AML-193 (cell line): ENCODE measurements around the gene NEU4.

Experiments used
- DNase-seq, 2 experiments: peaks; one replicate each; lab custom pipeline; 2025; lab: John Stamatoyannopoulos, UW

NEU4 gene

DNA sequence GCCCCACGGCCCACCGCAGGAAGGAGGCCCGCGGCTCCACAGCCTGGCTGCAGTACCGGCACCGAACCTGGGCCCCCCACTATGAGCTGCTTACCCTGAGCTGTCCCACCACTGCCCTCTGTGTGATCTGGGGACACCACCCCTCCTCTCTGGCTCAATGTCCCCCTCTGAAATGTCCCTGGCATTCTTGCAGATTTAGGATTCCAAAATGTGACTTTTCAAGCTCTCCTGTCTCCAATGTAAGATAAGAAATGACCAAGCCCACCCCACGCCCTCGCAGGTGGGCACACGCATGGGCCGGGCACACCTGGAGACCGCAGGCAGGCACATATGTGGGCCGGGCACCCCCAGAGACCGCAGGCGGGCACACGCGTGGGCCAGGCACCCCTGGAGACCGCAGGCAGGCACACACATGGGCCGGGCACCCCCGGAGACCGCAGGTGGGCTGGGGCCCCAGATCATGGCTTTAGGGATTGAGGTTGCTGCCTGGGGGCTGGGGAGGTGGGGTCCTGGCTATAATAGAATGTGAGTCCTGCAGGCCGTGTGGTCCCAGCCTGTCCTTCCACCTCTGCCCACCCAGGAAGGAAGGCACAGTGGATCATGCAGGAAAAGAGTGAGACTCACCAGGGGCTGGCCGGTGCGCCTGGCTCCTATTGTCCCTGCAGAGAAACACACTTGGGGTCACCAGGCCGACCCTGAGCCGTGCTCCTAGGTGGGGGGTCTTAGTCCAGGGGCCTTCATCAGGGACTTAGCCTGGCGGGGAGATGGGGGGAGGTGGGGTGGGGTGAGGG is 42.5 kb downstream of the NEU4 start:
- no peak for DNase-seq

DNA sequence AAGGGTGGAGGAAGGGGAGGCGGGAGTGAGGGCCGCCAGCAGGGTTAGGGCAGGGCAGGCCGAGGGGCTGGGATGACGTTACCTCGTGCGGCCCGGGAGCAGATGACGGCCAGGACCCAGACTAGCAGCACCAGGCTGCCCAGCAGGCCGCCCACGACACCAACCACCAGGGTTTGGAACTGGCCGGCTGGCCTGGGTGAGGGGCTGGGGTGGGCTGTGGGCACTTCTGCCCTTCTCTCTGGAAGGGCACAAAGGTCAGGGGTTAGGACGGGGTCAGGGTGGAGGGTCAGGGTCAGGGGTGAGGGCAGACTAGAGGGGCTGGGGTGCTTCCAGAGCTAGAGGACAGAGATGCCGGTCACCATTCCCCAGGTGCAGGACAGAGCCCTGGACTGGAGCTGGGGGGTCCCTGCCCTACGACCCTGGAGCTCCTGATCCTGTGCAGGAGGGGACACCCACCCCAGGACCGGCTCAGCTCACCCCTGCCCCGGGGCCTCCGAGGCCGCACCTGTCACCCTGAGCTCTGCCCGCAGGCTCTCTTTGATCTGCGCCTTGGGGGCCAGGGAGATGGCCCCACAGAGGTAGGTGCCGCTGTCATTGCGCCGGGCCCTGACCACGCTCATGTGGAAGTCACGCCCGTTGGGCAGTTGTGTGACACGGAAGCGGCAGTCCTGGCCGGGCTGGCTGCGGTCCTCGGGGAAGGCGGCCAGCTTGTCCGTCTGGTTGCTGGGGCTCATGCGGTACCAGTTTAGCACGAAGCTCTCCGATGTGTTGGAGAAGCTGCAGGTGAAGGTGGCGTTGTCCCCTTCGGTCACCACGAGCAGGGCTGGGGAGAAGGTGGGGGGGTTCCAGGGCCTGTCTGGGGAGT is 43.4 kb downstream of the NEU4 start:
- DNase-seq, result no peak

DNA sequence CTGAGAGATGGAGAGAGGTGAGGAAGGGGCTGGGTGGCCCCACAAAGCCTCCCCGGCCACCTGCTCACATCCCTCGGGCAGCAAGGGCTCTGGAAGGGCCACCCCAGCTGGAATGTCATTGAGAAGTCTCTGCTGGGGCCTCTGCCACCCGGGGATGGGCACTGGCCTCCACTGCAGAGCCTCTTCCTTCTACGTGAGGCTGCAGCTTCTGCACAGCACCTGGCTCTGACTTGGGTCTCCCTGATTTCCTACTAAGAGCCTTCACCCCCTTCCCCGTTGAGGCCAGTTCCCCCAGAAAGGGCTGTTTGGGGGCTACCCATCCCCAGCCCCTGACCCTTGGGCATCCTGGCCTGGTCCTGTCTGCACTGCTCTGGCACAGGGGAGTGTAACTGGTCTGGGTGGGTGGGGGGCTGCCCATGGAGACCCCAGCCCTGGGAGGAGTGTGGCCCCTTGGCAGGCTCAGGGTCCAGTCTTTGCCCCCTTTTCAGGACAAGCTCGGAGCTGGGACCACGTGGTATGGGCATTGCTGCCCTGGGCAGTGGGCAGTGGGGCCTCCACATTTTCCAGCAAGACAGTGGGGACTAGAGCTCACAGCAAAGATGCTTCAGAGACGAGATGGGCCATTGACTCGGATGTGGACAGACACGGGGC is 44.1 kb downstream of the NEU4 start:
- no peak for DNase-seq

DNA sequence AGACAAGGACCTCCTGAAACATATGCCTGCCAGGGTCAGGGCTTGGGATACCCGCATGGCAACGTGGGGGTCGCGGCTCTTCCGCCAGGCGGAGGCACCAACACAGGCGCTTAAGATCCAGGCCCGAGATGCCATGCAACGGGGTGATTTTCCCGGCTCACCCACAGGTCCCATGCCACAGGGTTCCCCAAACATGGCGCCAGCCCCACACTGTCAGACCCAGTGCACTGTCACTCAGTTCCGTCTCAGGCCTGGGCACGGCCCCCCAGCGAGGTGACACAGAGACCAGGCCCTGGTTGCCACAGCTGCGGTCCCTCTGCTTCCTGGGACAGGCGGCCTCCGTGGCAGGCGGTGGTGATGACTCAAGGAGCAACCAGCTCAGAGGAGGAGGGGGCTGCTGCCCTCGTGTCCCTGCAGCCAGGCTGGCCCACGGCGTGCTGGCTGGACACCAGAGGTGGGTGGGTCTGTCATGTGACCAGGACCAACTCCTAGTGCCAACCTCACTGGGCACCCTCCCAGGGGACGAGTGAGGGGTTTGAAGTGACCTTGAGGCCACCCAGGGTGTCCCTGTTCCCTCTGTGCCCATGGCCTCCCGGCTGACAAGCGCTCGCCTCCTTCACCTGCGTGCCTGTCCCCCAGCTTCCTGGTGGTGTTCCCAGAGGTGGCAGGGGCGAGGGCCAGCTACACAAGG is 44.8 kb downstream of the NEU4 start:
- DNase-seq, result no peak

- no peak for DNase-seq
Observed at GRCh38 chr2:241854342-241855244, 45.6 kb downstream of the NEU4 start.

DNA sequence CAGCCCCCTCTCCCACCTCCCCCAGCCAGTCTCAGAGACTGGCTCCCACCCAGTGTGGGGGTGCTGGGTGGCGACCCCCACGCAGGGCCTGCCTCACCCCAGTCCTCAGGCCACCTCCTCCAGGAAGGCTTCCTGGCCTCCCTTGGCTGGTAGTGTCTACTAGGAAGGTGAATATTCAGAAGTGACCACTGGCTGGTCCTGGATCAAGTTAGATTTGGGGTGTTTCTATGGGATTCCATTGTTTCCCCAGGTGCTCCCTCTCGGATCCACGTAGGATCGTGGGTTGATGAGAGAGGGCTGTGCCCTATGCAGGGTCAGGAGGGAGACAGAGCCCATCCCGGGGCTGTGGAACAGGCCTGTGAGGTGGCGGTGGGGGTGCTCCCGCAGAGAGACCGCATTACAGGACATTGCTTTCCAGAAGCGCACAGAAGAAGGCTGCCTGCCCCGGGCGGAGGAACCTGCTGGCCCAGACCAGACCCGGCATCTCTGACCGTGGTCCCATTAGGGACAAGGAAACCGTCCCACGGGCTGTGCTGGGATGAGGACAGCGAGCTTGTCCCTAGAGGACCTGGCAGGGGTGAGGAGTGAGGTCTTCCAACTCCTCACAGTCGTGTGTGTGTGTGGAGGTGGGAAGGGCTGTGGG is 46.4 kb downstream of the NEU4 start:
- no peak for DNase-seq

DNA sequence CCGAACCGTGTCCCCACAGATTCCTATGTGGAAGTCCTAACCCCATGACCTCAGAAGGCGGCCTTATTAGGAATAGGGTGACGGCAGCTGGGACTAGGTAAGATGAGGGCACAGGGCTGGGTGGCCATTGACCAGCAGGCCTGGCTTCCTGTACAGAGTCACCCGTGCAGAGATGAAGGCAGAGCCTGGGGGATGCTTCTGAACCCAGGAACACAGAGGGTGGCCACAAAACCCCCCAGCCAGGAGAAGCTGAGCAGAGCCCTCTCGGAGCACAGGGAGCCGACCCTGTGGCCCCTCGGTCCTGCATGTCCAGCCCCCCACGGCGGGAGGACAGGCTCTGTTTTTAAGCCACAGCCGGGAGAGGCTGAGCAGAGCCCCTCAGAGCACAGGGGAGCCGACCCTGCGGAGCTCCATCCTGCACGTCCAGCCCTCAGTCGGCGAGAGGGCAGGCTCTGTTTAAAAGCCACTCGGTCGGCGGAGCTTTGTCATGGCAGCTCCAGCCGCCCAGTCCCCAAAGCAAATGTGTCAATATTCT is 47.0 kb downstream of the NEU4 start:
- DNase-seq, result no peak

DNA sequence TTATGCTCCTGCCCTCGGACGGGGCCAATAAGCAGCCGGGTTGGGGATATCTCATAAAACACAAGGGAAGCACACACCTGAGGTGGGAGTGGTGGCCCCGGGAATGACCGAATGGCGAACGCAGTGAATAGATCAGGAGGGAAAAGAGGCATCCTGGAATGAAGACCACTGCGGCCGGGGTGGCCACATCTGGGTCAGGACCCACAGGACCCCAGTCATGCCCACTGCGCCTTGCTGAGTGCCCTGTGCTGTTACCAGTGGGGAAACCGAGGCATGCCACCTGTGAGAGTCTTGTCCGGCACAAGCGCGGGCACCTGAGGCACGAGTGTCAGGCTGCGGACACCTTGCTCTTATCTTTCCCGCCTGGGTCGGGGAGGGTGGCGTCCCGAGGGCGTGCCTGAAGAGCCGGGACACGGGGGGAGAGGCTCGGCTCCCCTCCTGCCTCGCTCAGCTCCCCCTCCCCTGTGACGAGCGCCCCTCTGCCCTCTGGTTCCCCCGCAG is 48.1 kb downstream of the NEU4 start:
- DNase-seq, result no peak

GRCh38 chr2:241857572-241858121 is 48.7 kb downstream of the NEU4 start:
- DNase-seq, result no peak

- no peak for DNase-seq
Observed at GRCh38 chr2:241858206-241859016, 49.4 kb downstream of the NEU4 start, which contains the start of gene PDCD1. PDCD1 (minus strand) TSS chr2:241858894; CDS start chr2:241858838, 56 bp downstream.

DNA sequence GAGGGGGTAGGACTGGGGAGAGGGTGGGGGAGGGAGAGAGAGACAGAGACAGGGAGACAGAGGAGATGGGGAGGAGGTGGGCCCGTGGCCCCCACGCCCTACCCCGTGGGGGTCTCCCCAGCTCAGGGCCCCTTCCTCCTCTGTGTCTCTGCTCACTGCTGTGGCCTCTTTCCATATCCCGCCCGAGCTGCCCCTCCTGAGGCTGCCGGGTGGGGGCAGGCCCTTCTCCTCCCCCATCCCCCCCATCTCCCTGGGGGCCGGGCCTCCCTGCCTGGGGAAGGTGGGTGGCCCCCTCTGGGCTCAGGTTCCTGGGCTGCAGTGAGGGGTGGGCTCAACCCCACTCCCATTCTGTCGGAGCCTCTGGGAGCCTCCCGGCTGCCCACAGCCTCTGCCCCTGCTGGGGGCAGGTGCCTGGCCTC is 50.0 kb downstream of the NEU4 start:
- no peak for DNase-seq

GRCh38 chr2:241859436-241860183 is 50.6 kb downstream of the NEU4 start:
- DNase-seq, result no peak

DNA sequence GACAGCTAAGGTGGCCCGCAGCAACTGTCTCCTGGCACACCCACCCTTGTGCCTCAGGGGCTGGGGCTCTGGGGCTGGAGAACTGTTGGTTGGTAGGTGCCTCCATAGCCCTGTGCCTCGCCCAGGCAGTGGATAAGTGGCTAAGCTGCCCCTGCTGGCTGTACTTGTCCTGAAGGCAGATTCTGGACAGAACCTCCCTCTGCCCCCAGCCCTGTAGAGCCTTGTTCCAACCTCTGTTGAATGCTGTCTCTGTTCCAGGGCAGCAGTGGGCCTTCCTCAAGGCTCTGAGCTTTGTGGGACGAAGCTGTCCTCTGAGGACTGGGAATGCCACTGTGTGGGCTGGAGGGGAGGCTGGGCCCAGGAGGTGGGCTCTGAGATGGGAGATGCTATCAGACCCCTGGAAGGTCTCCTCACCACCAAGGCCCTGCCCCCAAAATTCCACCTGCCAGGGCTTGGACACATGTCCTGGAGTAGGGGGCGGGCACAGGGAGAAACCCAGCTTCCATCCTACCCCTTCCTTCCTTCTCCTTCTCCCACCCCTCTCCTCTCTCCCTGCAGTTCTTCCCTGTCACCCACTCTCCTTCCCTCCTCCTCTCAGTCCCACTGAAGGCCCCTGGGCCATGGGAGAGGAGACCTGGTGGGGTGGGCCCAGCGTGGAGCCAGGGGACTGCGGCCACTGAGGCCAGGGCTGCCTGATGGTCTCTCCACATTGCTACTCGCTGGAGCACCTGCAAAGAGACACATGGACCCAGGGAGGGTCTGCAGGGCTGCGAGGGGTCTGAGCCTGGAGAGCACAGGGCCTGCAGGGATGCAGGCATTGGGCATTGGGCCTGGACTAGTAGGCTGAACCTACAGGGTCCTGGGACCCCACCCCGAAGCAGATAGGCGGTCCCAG is 51.4 kb downstream of the NEU4 start:
- no peak for DNase-seq

DNA sequence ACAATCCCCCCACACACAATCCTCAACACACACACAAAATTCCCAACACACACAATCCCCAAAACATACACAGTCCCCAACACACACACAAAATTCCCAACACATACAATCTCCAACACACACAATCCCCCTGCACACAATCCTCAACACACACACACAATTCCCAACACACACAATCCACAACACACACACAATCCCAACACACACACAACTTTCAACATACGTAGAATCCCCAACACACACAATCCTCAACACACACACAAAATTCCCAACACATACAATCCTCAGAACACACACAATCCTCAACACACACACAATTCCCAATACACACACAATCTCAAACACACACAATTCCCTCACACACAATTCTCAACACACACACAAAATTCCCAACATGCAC is 52.3 kb downstream of the NEU4 start:
- DNase-seq, result no peak

- DNase-seq, result no peak
Observed at GRCh38 chr2:241862093-241862492, 53.1 kb downstream of the NEU4 start.

GRCh38 chr2:241862775-241863535 is 54.0 kb downstream of the NEU4 start:
- DNase-seq, result no peak
